OCI-LY3 (cell line): ENCODE measurements around the gene BABAM2.

Experiments
- EZH2phosphoT487 ChIP-seq: fragments of 200-600 bp; shearing (Covaris generic); IDR thresholded peaks from 2 replicates; pipeline ENCODE4 v1.6.1; 2018; ENCODE audit warnings: antibody characterized with exemption, mixed run types, low read depth
- TF ChIP-seq, protein P1 (sequence below): fragments of 200-600, 300-600 bp; sonication (generic); IDR thresholded peaks from 2 replicates; pipeline ENCODE4 v1.5.1; 2014; ENCODE audit warnings: antibody characterized with exemption, low read length, low read depth

DNA sequence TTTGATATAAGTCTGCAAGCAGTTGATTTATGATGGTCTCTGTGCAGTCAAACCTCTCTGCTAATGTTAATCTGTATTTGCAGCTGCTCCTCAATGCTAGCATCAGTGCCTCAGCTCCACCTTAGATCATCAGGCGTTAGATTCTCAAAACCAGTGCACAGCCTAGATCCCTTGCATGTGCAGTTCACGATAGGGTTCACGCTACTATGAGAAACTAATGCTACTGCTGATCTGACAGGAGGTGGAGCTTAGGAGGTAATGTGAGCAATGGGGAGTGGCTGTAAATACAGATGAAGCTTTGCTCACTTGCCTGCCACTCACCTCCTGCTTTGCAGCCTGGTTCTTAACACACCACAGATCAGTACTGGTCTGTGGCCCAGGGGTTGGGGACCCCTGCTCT lies 18.7 kb upstream of the BABAM2 start:
- TF ChIP-seq, protein P1, sequence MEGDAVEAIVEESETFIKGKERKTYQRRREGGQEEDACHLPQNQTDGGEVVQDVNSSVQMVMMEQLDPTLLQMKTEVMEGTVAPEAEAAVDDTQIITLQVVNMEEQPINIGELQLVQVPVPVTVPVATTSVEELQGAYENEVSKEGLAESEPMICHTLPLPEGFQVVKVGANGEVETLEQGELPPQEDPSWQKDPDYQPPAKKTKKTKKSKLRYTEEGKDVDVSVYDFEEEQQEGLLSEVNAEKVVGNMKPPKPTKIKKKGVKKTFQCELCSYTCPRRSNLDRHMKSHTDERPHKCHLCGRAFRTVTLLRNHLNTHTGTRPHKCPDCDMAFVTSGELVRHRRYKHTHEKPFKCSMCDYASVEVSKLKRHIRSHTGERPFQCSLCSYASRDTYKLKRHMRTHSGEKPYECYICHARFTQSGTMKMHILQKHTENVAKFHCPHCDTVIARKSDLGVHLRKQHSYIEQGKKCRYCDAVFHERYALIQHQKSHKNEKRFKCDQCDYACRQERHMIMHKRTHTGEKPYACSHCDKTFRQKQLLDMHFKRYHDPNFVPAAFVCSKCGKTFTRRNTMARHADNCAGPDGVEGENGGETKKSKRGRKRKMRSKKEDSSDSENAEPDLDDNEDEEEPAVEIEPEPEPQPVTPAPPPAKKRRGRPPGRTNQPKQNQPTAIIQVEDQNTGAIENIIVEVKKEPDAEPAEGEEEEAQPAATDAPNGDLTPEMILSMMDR: no peak
- no peak for TF ChIP-seq EZH2phosphoT487
